Muscle of leg (tissue), 11 donors: ENCODE data around the gene RXFP2. TPM values are rescaled to one million over a fixed set of nuclear protein-coding genes. Genes with fewer than 3 reads are reported as not detected.

Experiments used
- DNase-seq: peaks from one replicate; pipeline ENCODE4 v3.0.0; 2013
- H3K27ac ChIP-seq: one replicate; pipeline ENCODE4 v1.5.1; 2013; ENCODE audit warnings: mild to moderate bottlenecking, low read length, control low read depth
- H3K27me3 ChIP-seq: one replicate; pipeline ENCODE4 v1.6.1; 2013; ENCODE audit warnings: low read length; ENCODE audit not compliant: control insufficient read depth, insufficient read depth
- H3K36me3 ChIP-seq: one replicate; pipeline ENCODE4 v1.6.1; 2013; ENCODE audit warnings: low read length; ENCODE audit not compliant: control insufficient read depth, insufficient read depth
- H3K4me1 ChIP-seq: one replicate; pipeline ENCODE4 v1.6.1; 2013; ENCODE audit warnings: low read length; ENCODE audit not compliant: control insufficient read depth, insufficient read depth
- H3K4me3 ChIP-seq: one replicate; pipeline ENCODE4 v1.5.1; 2013; ENCODE audit warnings: low read length, control low read depth
- H3K9me3 ChIP-seq: replicated peaks from 2 replicates; pipeline ENCODE4 v1.6.1; 2013; ENCODE audit warnings: low read depth, low read length; ENCODE audit not compliant: control insufficient read depth
- WGBS: methylation state at CpG from one replicate; pipeline ENCODE4 v1.1.5; 2013; ENCODE audit warnings: missing lambda C conversion rate; ENCODE audit not compliant: insufficient coverage; 5-methylcytosine and 5-hydroxymethylcytosine counted together
- polyA plus RNA-seq, 8 donors: library from polyadenylated mRNA; unstranded; fragments of 120-200 nt; gene quantifications; one replicate each; pipeline versions ENCODE4 v1.2.1 to v1.2.3, GENCODE V29; 2013; ENCODE audit warnings: inconsistent platforms in 1 of 8, low replicate concordance in 1 of 8; ENCODE audit not compliant: insufficient read length in 8 of 8, insufficient read depth in 1 of 8
- total RNA-seq: library from RNA; stranded (reverse); fragments of 120-200 nt; gene quantifications from one replicate; pipeline ENCODE4 v1.2.4, GENCODE V29; 2013

The RXFP2 gene
- total and polyA plus RNA-seq, 9 donors = 0.04 to 0.17 TPM; not detected in 7

GRCh38 chr13:31765138-31765785, 25.9 kb downstream of the RXFP2 start:
- no CpG with 5 or more reads among the region's 2 CpGs for WGBS
- no peaks in the 10 kb centered on the region for H3K9me3 ChIP-seq
- H3K36me3 ChIP-seq = no peaks in the 10 kb centered on the region
- no peaks in the 10 kb centered on the region for H3K27me3 ChIP-seq
- no peak overlapping the region for H3K27ac ChIP-seq
- DNase-seq = no peak
- H3K4me1 ChIP-seq = no peaks in the 10 kb centered on the region
- no peak overlapping the region for H3K4me3 ChIP-seq

- Histone ChIP-seq H3K4me3 (no peak overlapping the region), H3K9me3 (no peaks in the 10 kb centered on the region), H3K4me1 (no peaks in the 10 kb centered on the region), H3K27me3 (no peaks in the 10 kb centered on the region), H3K36me3 (no peaks in the 10 kb centered on the region), H3K27ac (no peak overlapping the region)
- DNase-seq = no peak
- no CpG with 5 or more reads among the region's 4 CpGs for WGBS
Measured at GRCh38 chr13:31767175-31767900, 28.0 kb downstream of the RXFP2 start.

- H3K27ac ChIP-seq = no peak overlapping the region
- WGBS = no CpG with 5 or more reads among the region's 1 CpG
Measured at GRCh38 chr13:31768351-31768750, 29.0 kb downstream of the RXFP2 start.

GRCh38 chr13:31769575-31769974, 30.2 kb downstream of the RXFP2 start:
- no peaks in the 10 kb centered on the region for H3K36me3 ChIP-seq
- WGBS = no CpG with 5 or more reads among the region's 4 CpGs
- no peaks in the 10 kb centered on the region for H3K9me3 ChIP-seq
- no peak overlapping the region for H3K27ac ChIP-seq
- DNase-seq = no peak
- H3K4me3 ChIP-seq = no peak overlapping the region
- H3K27me3 ChIP-seq = no peaks in the 10 kb centered on the region
- H3K4me1 ChIP-seq = no peaks in the 10 kb centered on the region

More at GRCh38 chr13:31768351-31768750, 29.0 kb downstream of the RXFP2 start:
- Histone ChIP-seq H3K27me3 (no peaks in the 10 kb centered on the region), H3K4me3 (no peak overlapping the region), H3K36me3 (no peaks in the 10 kb centered on the region), H3K4me1 (no peaks in the 10 kb centered on the region), H3K9me3 (no peaks in the 10 kb centered on the region)
- no peak for DNase-seq

GRCh38 chr13:31772231-31772630, 32.9 kb downstream of the RXFP2 start:
- Histone ChIP-seq H3K4me1 (peaks cover 3% of the 10 kb centered on the region), H3K36me3 (no peaks in the 10 kb centered on the region), H3K27me3 (no peaks in the 10 kb centered on the region), H3K27ac (no peak overlapping the region), H3K4me3 (no peak overlapping the region), H3K9me3 (no peaks in the 10 kb centered on the region)
- WGBS = no CpG with 5 or more reads among the region's 4 CpGs
- DNase-seq = peak; percentile 15

GRCh38 chr13:31773538-31773937, 34.2 kb downstream of the RXFP2 start:
- no peaks in the 10 kb centered on the region for H3K9me3 ChIP-seq
- no peaks in the 10 kb centered on the region for H3K27me3 ChIP-seq
- H3K36me3 ChIP-seq = no peaks in the 10 kb centered on the region
- no CpG with 5 or more reads among the region's 4 CpGs for WGBS
- H3K27ac ChIP-seq = no peak overlapping the region
- H3K4me1 ChIP-seq = peaks cover 3% of the 10 kb centered on the region
- DNase-seq = peak; percentile 43
- no peak overlapping the region for H3K4me3 ChIP-seq

GRCh38 chr13:31774186-31774750, 34.9 kb downstream of the RXFP2 start:
- no peak overlapping the region for H3K27ac ChIP-seq
- no peaks in the 10 kb centered on the region for H3K36me3 ChIP-seq
- no peak for DNase-seq
- H3K4me1 ChIP-seq = peaks cover 3% of the 10 kb centered on the region
- H3K4me3 ChIP-seq = no peak overlapping the region
- no peaks in the 10 kb centered on the region for H3K27me3 ChIP-seq
- no peaks in the 10 kb centered on the region for H3K9me3 ChIP-seq
- 96% methylated on average over 4 of the region's 5 CpGs for WGBS

GRCh38 chr13:31775148-31775547, 35.8 kb downstream of the RXFP2 start:
- Histone ChIP-seq H3K4me1 (peaks cover 3% of the 10 kb centered on the region), H3K27ac (peak overlapping the region; percentile 40), H3K27me3 (no peaks in the 10 kb centered on the region), H3K36me3 (no peaks in the 10 kb centered on the region), H3K4me3 (no peak overlapping the region), H3K9me3 (no peaks in the 10 kb centered on the region)
- no CpG with 5 or more reads among the region's 2 CpGs for WGBS
- no peak for DNase-seq

GRCh38 chr13:31775686-31776085, 36.4 kb downstream of the RXFP2 start:
- Histone ChIP-seq H3K9me3 (no peaks in the 10 kb centered on the region), H3K27ac (peak overlapping the region; percentile 40), H3K4me3 (no peak overlapping the region), H3K36me3 (no peaks in the 10 kb centered on the region), H3K4me1 (peaks cover 3% of the 10 kb centered on the region), H3K27me3 (no peaks in the 10 kb centered on the region)
- peak; percentile 94 for DNase-seq
- 28% methylated on average over 3 of the region's 3 CpGs for WGBS

GRCh38 chr13:31781064-31781463, 41.7 kb downstream of the RXFP2 start:
- Histone ChIP-seq H3K4me1 (peaks cover 3% of the 10 kb centered on the region), H3K27me3 (no peaks in the 10 kb centered on the region), H3K9me3 (no peaks in the 10 kb centered on the region), H3K27ac (no peak overlapping the region), H3K36me3 (no peaks in the 10 kb centered on the region), H3K4me3 (no peak overlapping the region)
- no peak for DNase-seq
- 80% methylated on average over 1 of the region's 4 CpGs for WGBS
